GM12878 (cell line): ENCODE data around the gene DDRGK1. TPM values are rescaled to one million over a fixed set of nuclear protein-coding genes. Genes with fewer than 3 reads are reported as not detected.

Experiments used
- BACH1 ChIP-seq: fragments of 450-650 bp; IDR thresholded peaks from 2 replicates; pipeline ENCODE4 v1.6.1; 2017; ENCODE audit warnings: mild to moderate bottlenecking, borderline replicate concordance
- EED ChIP-seq: sonication (generic); IDR thresholded peaks from 2 replicates; pipeline ENCODE4 v1.6.1; 2016; ENCODE audit warnings: antibody characterized with exemption, low read depth
- EGR1 ChIP-seq, 2 experiments: IDR thresholded peaks; 1 replicate in 1 of 2; 2 replicates in 1 of 2; pipeline ENCODE4 v1.6.1; 2011 to 2012; ENCODE audit warnings: low read depth in 2 of 2, low read length in 2 of 2, borderline replicate concordance in 1 of 2, mild to moderate bottlenecking in 1 of 2, moderate library complexity in 1 of 2
- FOXM1 ChIP-seq: IDR thresholded peaks from 2 replicates; pipeline ENCODE4 v1.6.1; 2012; ENCODE audit warnings: low read depth, mild to moderate bottlenecking, inconsistent platforms, low read length, moderate library complexity
- HDAC2 ChIP-seq: fragments of 200-600 bp; sonication (generic); IDR thresholded peaks from 2 replicates; pipeline ENCODE4 v1.6.1; 2017
- MLLT1 ChIP-seq: fragments of 450-650 bp; IDR thresholded peaks from 2 replicates; pipeline ENCODE4 v1.6.1; 2016; ENCODE audit warnings: mild to moderate bottlenecking
- NRF1 ChIP-seq: conservative IDR thresholded peaks from 2 replicates; pipeline ENCODE4 v1.6.1; 2011; ENCODE audit warnings: mild to moderate bottlenecking, low read depth, low read length, improper control_type of control experiment
- PKNOX1 ChIP-seq: fragments of 450-650 bp; IDR thresholded peaks from 2 replicates; pipeline ENCODE4 v1.6.1; 2016; ENCODE audit warnings: mild to moderate bottlenecking
- RAD21 ChIP-seq: IDR thresholded peaks from 2 replicates; pipeline ENCODE4 v1.6.1; 2011; ENCODE audit warnings: mild to moderate bottlenecking, low read depth, low read length, moderate library complexity; ENCODE audit not compliant: insufficient read depth
- SMAD5 ChIP-seq: IDR thresholded peaks from 2 replicates; pipeline ENCODE4 v1.6.1; 2016; ENCODE audit warnings: antibody characterized with exemption, low read depth
- SREBF1 ChIP-seq: IDR thresholded peaks from 2 replicates; pipeline ENCODE4 v1.6.1; 2012; ENCODE audit warnings: mild to moderate bottlenecking, low read length
- SREBF2 ChIP-seq: IDR thresholded peaks from 2 replicates; pipeline ENCODE4 v1.6.1; 2012; ENCODE audit warnings: mild to moderate bottlenecking, low read length
- STAT3 ChIP-seq: IDR thresholded peaks from 2 replicates; pipeline ENCODE4 v1.6.1; 2011; ENCODE audit warnings: low read depth, low read length, improper control_type of control experiment
- TARDBP ChIP-seq: IDR thresholded peaks from 2 replicates; pipeline ENCODE4 v1.6.1; 2016; ENCODE audit warnings: borderline replicate concordance
- YY1 ChIP-seq: IDR thresholded peaks from 2 replicates; pipeline ENCODE4 v1.6.1; 2011; ENCODE audit warnings: low read depth, mild to moderate bottlenecking, low read length
- ZNF622 ChIP-seq: fragments of 450-650 bp; IDR thresholded peaks from 2 replicates; pipeline ENCODE4 v1.6.1; 2017; ENCODE audit warnings: mild to moderate bottlenecking, inconsistent platforms
- polyA plus RNA-seq, 11 experiments: library from polyadenylated mRNA; depleted of rRNA in 4 of 11; unstranded in 6 of 11; stranded (reverse) in 5 of 11; fragments of >200 nt; fragmentation: Nextera tagmentation in 4 of 11; fragmentation: Illumina TruSeq in 1 of 11; extraction: Ambion mirVana in 4 of 11; extraction: Trizol in 1 of 11; gene quantifications; 1 replicate in 1 of 11; 2 replicates in 10 of 11; pipeline versions ENCODE4 v1.2.1 to v1.2.3, GENCODE V29; 2011 to 2016; ENCODE audit warnings: inconsistent platforms in 2 of 11, missing spikeins in 2 of 11, low read depth in 1 of 11
- total RNA-seq, 4 experiments: library from RNA; depleted of rRNA in 3 of 4; stranded (reverse); fragments of >200 nt in 3 of 4; fragmentation: Illumina TruSeq in 1 of 4; extraction: Trizol in 1 of 4; gene quantifications; 2 replicates each; pipeline versions ENCODE4 v1.2.1 to v1.2.3, GENCODE V29; 2013 to 2021

The DDRGK1 gene
- total and polyA plus RNA-seq, 10 of the 15 experiments (the other 5 are each of a cell fraction or from before 2014, with no cell fraction given): 4.0 to 55.2 (median 39.7) TPM

- TF ChIP-seq SREBF2: no peak
- no peak for TF ChIP-seq EGR1 (IDR thresholded peaks at IDR 0.05; ENCODE audit: borderline replicate concordance in 1 of 2, low read depth in 2 of 2, low read length in 2 of 2)
- no peak for TF ChIP-seq NRF1
- TF ChIP-seq MLLT1: no peak
- no peak for TF ChIP-seq EED
- TF ChIP-seq HDAC2: no peak
- no peak for TF ChIP-seq TARDBP
- TF ChIP-seq SMAD5: no peak
- no peak for TF ChIP-seq ZNF622
- no peak for TF ChIP-seq PKNOX1
- TF ChIP-seq SREBF1: no peak
- TF ChIP-seq BACH1: no peak
- no peak for TF ChIP-seq FOXM1
- TF ChIP-seq STAT3: no peak
- TF ChIP-seq RAD21: no peak
- TF ChIP-seq YY1: no peak
Observed at GRCh38 chr20:3156811-3157619, 47.5 kb downstream of the DDRGK1 start (continued).
